IMR-90 (cell line): ENCODE data around the gene STARD7. TPM values are rescaled to one million over a fixed set of nuclear protein-coding genes. Genes with fewer than 3 reads are reported as not detected.

ENCODE experiments used
- ATAC-seq: fragments of 200-7000 bp; cut with Tn5 transposase; 2 replicates; pipeline ENCODE4 v1.9.1; 2020; ENCODE audit warnings: low read depth, mild to moderate bottlenecking, moderate library complexity
- BruUV-seq: library from RNA; stranded (reverse); fragments of 400-500 nt; replicated peaks from 2 replicates; lab custom pipeline; 2021; lab: Mats Ljungman, UMichigan
- CTCF ChIA-PET: fragments of 300-600 bp; formaldehyde crosslinking; extraction: SDS; loops from one replicate; lab custom pipeline; 2021; ENCODE audit warnings: antibody characterized with exemption; lab: Yijun Ruan, JAX
- POLR2A ChIA-PET: fragments of 300-600 bp; sonication (Branson Sonifier 250); formaldehyde crosslinking; loops from one replicate; lab custom pipeline; 2022; ENCODE audit warnings: antibody characterized with exemption; ENCODE audit not compliant: unreplicated experiment; lab: Charles Lee
- DNase-seq: peaks from one replicate; pipeline ENCODE4 v3.0.0; 2013
- H2AFZ ChIP-seq: replicated peaks from 2 replicates; pipeline ENCODE3; 2013; ENCODE audit warnings: low read length, mild to moderate bottlenecking; ENCODE audit not compliant: poor library complexity
- H2AK5ac ChIP-seq: 2 replicates; pipeline ENCODE4 v1.6.1; 2013; ENCODE audit warnings: low read depth, low read length, inconsistent platforms
- H2AK9ac ChIP-seq: replicated peaks from 2 replicates; pipeline ENCODE3; 2013; ENCODE audit warnings: mild to moderate bottlenecking, low read depth, low read length, moderate library complexity; ENCODE audit not compliant: poor library complexity
- H2BK120ac ChIP-seq: 2 replicates; pipeline ENCODE4 v1.6.1; 2013; ENCODE audit warnings: low read depth, low read length, inconsistent platforms
- H2BK15ac ChIP-seq: 3 replicates; pipeline ENCODE4 v1.6.1; 2013; ENCODE audit warnings: low read depth, low read length, inconsistent platforms
- H2BK20ac ChIP-seq: 2 replicates; pipeline ENCODE4 v1.6.1; 2013; ENCODE audit warnings: low read depth, mild to moderate bottlenecking, inconsistent platforms, low read length, moderate library complexity
- H2BK5ac ChIP-seq: 2 replicates; pipeline ENCODE4 v1.6.1; 2013; ENCODE audit warnings: mild to moderate bottlenecking, low read depth, low read length, inconsistent platforms; ENCODE audit not compliant: poor library complexity, severe bottlenecking
- H3K14ac ChIP-seq: replicated peaks from 2 replicates; pipeline ENCODE4 v1.6.1; 2013; ENCODE audit warnings: low read depth, low read length, inconsistent platforms
- H3K18ac ChIP-seq: 2 replicates; pipeline ENCODE4 v1.6.1; 2013; ENCODE audit warnings: low read depth, low read length, control low read depth
- H3K23ac ChIP-seq: 2 replicates; pipeline ENCODE4 v1.6.1; 2013; ENCODE audit warnings: low read depth, low read length, inconsistent platforms
- H3K27ac ChIP-seq: 2 replicates; pipeline ENCODE4 v1.5.1; 2013; ENCODE audit warnings: mild to moderate bottlenecking, control low read depth, low read length; ENCODE audit not compliant: insufficient read depth
- H3K27me3 ChIP-seq: 2 replicates; pipeline ENCODE4 v1.6.1; 2013; ENCODE audit warnings: low read length; ENCODE audit not compliant: control insufficient read depth, insufficient read depth
- H3K36me3 ChIP-seq: 2 replicates; pipeline ENCODE4 v1.6.1; 2013; ENCODE audit warnings: low read length, mixed read lengths; ENCODE audit not compliant: control insufficient read depth, insufficient read depth
- H3K4ac ChIP-seq: 2 replicates; pipeline ENCODE4 v1.6.1; 2013; ENCODE audit warnings: low read depth, low read length, inconsistent platforms
- H3K4me1 ChIP-seq: 2 replicates; pipeline ENCODE4 v1.6.1; 2013; ENCODE audit warnings: low read length, mixed read lengths; ENCODE audit not compliant: control insufficient read depth, insufficient read depth
- H3K4me2 ChIP-seq: 2 replicates; pipeline ENCODE4 v1.6.1; 2013; ENCODE audit warnings: low read depth, mild to moderate bottlenecking, control low read depth, low read length, moderate library complexity
- H3K4me3 ChIP-seq: 2 replicates; pipeline ENCODE4 v1.5.1; 2013; ENCODE audit warnings: low read depth, mild to moderate bottlenecking, control low read depth, low read length, moderate library complexity; ENCODE audit not compliant: insufficient read depth
- H3K56ac ChIP-seq: 2 replicates; pipeline ENCODE4 v1.6.1; 2013; ENCODE audit warnings: low read length, inconsistent platforms; ENCODE audit not compliant: insufficient read depth; ENCODE audit errors: extremely low read depth
- H3K79me1 ChIP-seq, 2 experiments: 2 replicates each; pipeline ENCODE4 v1.6.1; 2013; ENCODE audit warnings: low read length in 2 of 2, inconsistent platforms in 1 of 2, low read depth in 1 of 2
- H3K9ac ChIP-seq: 2 replicates; pipeline ENCODE4 v1.6.1; 2013; ENCODE audit warnings: low read depth, low read length, control low read depth
- H3K9me1 ChIP-seq: 2 replicates; pipeline ENCODE4 v1.6.1; 2013; ENCODE audit warnings: low read length, inconsistent platforms; ENCODE audit not compliant: insufficient read depth
- H3K9me3 ChIP-seq: 2 replicates; pipeline ENCODE4 v1.6.1; 2013; ENCODE audit warnings: low read length; ENCODE audit not compliant: control insufficient read depth, insufficient read depth
- H4K20me1 ChIP-seq: 2 replicates; pipeline ENCODE4 v1.6.1; 2013; ENCODE audit warnings: low read length, inconsistent platforms; ENCODE audit not compliant: insufficient read depth
- H4K5ac ChIP-seq: 2 replicates; pipeline ENCODE4 v1.6.1; 2013; ENCODE audit warnings: mild to moderate bottlenecking, low read depth, low read length, control low read depth
- H4K8ac ChIP-seq, 2 experiments: 2 replicates each; pipeline ENCODE4 v1.6.1; 2013; ENCODE audit warnings: low read depth in 2 of 2, low read length in 2 of 2, control low read depth in 1 of 2, inconsistent platforms in 1 of 2
- H4K91ac ChIP-seq: 2 replicates; pipeline ENCODE4 v1.6.1; 2013; ENCODE audit warnings: low read depth, low read length, inconsistent platforms; ENCODE audit not compliant: insufficient read depth
- BHLHE40 ChIP-seq: fragments of 150-350 bp; IDR thresholded peaks from 2 replicates; pipeline ENCODE4 v1.6.1; 2016; ENCODE audit warnings: mild to moderate bottlenecking, low read depth, low read length
- CEBPB ChIP-seq: IDR thresholded peaks from 2 replicates; pipeline ENCODE4 v1.6.1; 2012; ENCODE audit warnings: low read depth, low read length, improper control_type of control experiment
- CHD1 ChIP-seq: IDR thresholded peaks from 2 replicates; pipeline ENCODE4 v1.6.1; 2012; ENCODE audit warnings: low read depth, low read length, improper control_type of control experiment
- CTCF ChIP-seq: conservative IDR thresholded peaks from 2 replicates; pipeline ENCODE4 v1.5.1; 2012; ENCODE audit warnings: mild to moderate bottlenecking, low read depth, low read length, improper control_type of control experiment
- ELK1 ChIP-seq: fragments of 150-350 bp; IDR thresholded peaks from 2 replicates; pipeline ENCODE4 v1.6.1; 2016; ENCODE audit warnings: low read depth, mild to moderate bottlenecking, low read length, moderate library complexity, borderline replicate concordance
- MAFK ChIP-seq: IDR thresholded peaks from 2 replicates; pipeline ENCODE4 v1.6.1; 2012; ENCODE audit warnings: low read depth, low read length, improper control_type of control experiment
- MAZ ChIP-seq: IDR thresholded peaks from 2 replicates; pipeline ENCODE4 v1.6.1; 2012; ENCODE audit warnings: low read depth, mild to moderate bottlenecking, low read length, improper control_type of control experiment, moderate library complexity, borderline replicate concordance
- MXI1 ChIP-seq: IDR thresholded peaks from 2 replicates; pipeline ENCODE4 v1.6.1; 2012; ENCODE audit warnings: low read depth, mild to moderate bottlenecking, low read length, moderate library complexity, borderline replicate concordance
- NFE2L2 ChIP-seq: fragments of 150-350 bp; IDR thresholded peaks from 2 replicates; pipeline ENCODE4 v1.6.1; 2016; ENCODE audit warnings: low read depth, mild to moderate bottlenecking, low read length
- POLR2A ChIP-seq: IDR thresholded peaks from 2 replicates; pipeline ENCODE4 v1.6.1; 2012; ENCODE audit warnings: mild to moderate bottlenecking, low read depth, low read length
- RCOR1 ChIP-seq: IDR thresholded peaks from 2 replicates; pipeline ENCODE4 v1.6.1; 2012; ENCODE audit warnings: mild to moderate bottlenecking, low read length, improper control_type of control experiment; ENCODE audit not compliant: insufficient replicate concordance
- RFX5 ChIP-seq: IDR thresholded peaks from 2 replicates; pipeline ENCODE4 v1.8.0; 2012; ENCODE audit warnings: low read depth, mild to moderate bottlenecking, low read length, moderate library complexity
- SMC3 ChIP-seq: fragments of 150-350 bp; IDR thresholded peaks from 2 replicates; pipeline ENCODE4 v1.6.1; 2016; ENCODE audit warnings: low read depth, mild to moderate bottlenecking, antibody characterized with exemption, low read length, moderate library complexity
- USF2 ChIP-seq: fragments of 150-350 bp; IDR thresholded peaks from 2 replicates; pipeline ENCODE4 v1.6.1; 2017; ENCODE audit warnings: mild to moderate bottlenecking, antibody characterized with exemption, low read length, low read depth
- WGBS, 2 experiments: methylation state at CpG; one replicate each; pipeline versions ENCODE4 v1.1.5 to v1.1.7; 2013; ENCODE audit warnings: missing lambda C conversion rate in 2 of 2; ENCODE audit not compliant: insufficient read length in 1 of 2; ENCODE audit errors: extremely low coverage in 2 of 2; 5-methylcytosine and 5-hydroxymethylcytosine counted together
- dilution Hi-C: fragments of 300-500 bp; cut with HindIII; formaldehyde crosslinking; loops from one replicate; pipeline ENCODE4 v1.14.3; 2018; ENCODE audit warnings: low sequenced_read_pairs; ENCODE audit not compliant: unreplicated experiment
- in situ Hi-C: fragments of 300-500 bp; cut with MboI; formaldehyde crosslinking; loops from 3 replicates; pipeline ENCODE4 v1.14.3; 2019; ENCODE audit warnings: low sequenced_read_pairs, inconsistent platforms, mixed read lengths
- intact Hi-C: fragments of 100-400 bp; cut with micrococcal nuclease; formaldehyde crosslinking; loops from 2 replicates; pipeline ENCODE4 v1.10.0; 2022
- polyA plus RNA-seq, 3 experiments: library from polyadenylated mRNA; depleted of rRNA; stranded (reverse); fragments of >200 nt; gene quantifications; 2 replicates each; pipeline ENCODE4 v1.2.3, GENCODE V29; 2012; ENCODE audit warnings: low replicate concordance in 1 of 3
- total RNA-seq: library from RNA; depleted of rRNA; stranded (reverse); fragments of >200 nt; gene quantifications from 2 replicates; pipeline ENCODE4 v1.2.3, GENCODE V29; 2012

STARD7 gene
- total and polyA plus RNA-seq, 2 of the 4 experiments (the other 2 are of a cell fraction) = 61.7 to 138 TPM

GRCh38 chr2:96195410-96196066 lies 13.1 kb downstream of the STARD7 start:
- Histone ChIP-seq H2BK5ac (peak overlapping the region; percentile 89), H3K36me3 (peaks cover 22% of the 10 kb centered on the region), H3K14ac (0 out of 2 replicates have a peak overlapping the region, but pooled peaks have one; percentile 71), H2AFZ (no peak overlapping the region), H3K9ac (no peak overlapping the region), H2BK120ac (peak overlapping the region; percentile 84), H3K4ac (peak overlapping the region; percentile 94), H3K4me1 (peaks cover 5% of the 10 kb centered on the region), H3K23ac (peak overlapping the region; percentile 96), H3K56ac (peak overlapping the region; percentile 4; the same call in 1 of the 2 replicates), H3K18ac (peak overlapping the region; percentile 22; the same call in 1 of the 2 replicates), H3K9me1 (peaks cover 14% of the 10 kb centered on the region), H4K20me1 (peaks cover 26% of the 10 kb centered on the region), H4K5ac (peak overlapping the region; percentile 46; the same call in 1 of the 2 replicates), H3K4me2 (peak overlapping the region; percentile 67), H3K27ac (peak overlapping the region; percentile 90), H2BK15ac (0 out of 3 replicates have a peak overlapping the region, but pooled peaks have one; percentile 88), H4K91ac (peak overlapping the region; percentile 16; the same call in 1 of the 2 replicates), H3K79me1 (peaks cover 34 to 61% of the 10 kb centered on the region in 2 experiments), H4K8ac (peak overlapping the region in 1 of 2 experiments; percentile 71; a peak in 2 of 4 replicates), H3K9me3 (no peaks in the 10 kb centered on the region), H3K27me3 (no peaks in the 10 kb centered on the region), H2AK5ac (peak overlapping the region; percentile 87; the same call in 1 of the 2 replicates), H2AK9ac (no peak overlapping the region), H3K4me3 (no peak overlapping the region), H2BK20ac (peak overlapping the region; percentile 83)
- intact Hi-C loops = no loop called here
- no TSS peak for BruUV-seq
- in situ Hi-C loops = no loop called here
- dilution Hi-C loops = no loop called here
- no CpG with 5 or more reads among the region's 10 CpGs for WGBS, 2 experiments
- ChIA-PET CTCF (interaction anchor here (0.6 kb wide), 1 partner anchor 17 kb away, joined by 8 read pairs; no protein-coding TSS in a partner anchor), POLR2A (no interaction called here)
- ATAC-seq = peak; percentile 98
- peak; percentile 92 for DNase-seq
- no peak for TF ChIP-seq POLR2A
- no peak for TF ChIP-seq CTCF
- no peak for TF ChIP-seq SMC3
- TF ChIP-seq CEBPB = peak; percentile 68
- TF ChIP-seq CHD1 = no peak
- no peak for TF ChIP-seq USF2
- TF ChIP-seq BHLHE40 = peak; percentile 42
- no peak for TF ChIP-seq ELK1
- no peak for TF ChIP-seq RFX5
- no peak for TF ChIP-seq NFE2L2
- no peak for TF ChIP-seq MXI1
- TF ChIP-seq RCOR1 = peak; percentile 85
- no peak for TF ChIP-seq MAFK
- 0 out of 2 replicates have a peak, but pooled peaks have one; percentile 19 for TF ChIP-seq MAZ
